Effector CD8-positive, alpha-beta T cell (primary cell): Measurements from ENCODE around the gene IBTK.
"Not testable (repeated sequence)": the region's sequence is repeated elsewhere in the genome, so short reads cannot be mapped to it uniquely, and the experiment has no call there.

Experiments used
- DNase-seq: peaks from one replicate; lab custom pipeline; 2025; lab: John Stamatoyannopoulos, UW

The IBTK gene

GRCh38 chr6:82246370-82246769, 1.2 kb downstream of the IBTK start:
- no peak for DNase-seq

GRCh38 chr6:82245376-82245775, 2.2 kb downstream of the IBTK start:
- DNase-seq = no peak

- no peak for DNase-seq
These were observed 3.7 kb downstream of the IBTK start for GRCh38 chr6:82243884-82244283.

GRCh38 chr6:82240186-82240585, 7.4 kb downstream of the IBTK start:
- DNase-seq = no peak

GRCh38 chr6:82239597-82239996, 7.9 kb downstream of the IBTK start:
- no peak for DNase-seq

- no peak for DNase-seq
These were observed 10.5 kb downstream of the IBTK start for GRCh38 chr6:82237013-82237412.

- no peak for DNase-seq
These were observed 19.8 kb downstream of the IBTK start for GRCh38 chr6:82227770-82228169.

GRCh38 chr6:82220167-82220566, 27.4 kb downstream of the IBTK start:
- DNase-seq = no peak

GRCh38 chr6:82217018-82217586, 30.4 kb downstream of the IBTK start:
- no peak for DNase-seq

GRCh38 chr6:82216549-82216948, 31.0 kb downstream of the IBTK start:
- no peak for DNase-seq

- DNase-seq = no peak
These were observed 36.2 kb downstream of the IBTK start for GRCh38 chr6:82211326-82211725.

GRCh38 chr6:82208913-82209312, 38.6 kb downstream of the IBTK start:
- DNase-seq = no peak

- no peak for DNase-seq
These were observed 41.6 kb downstream of the IBTK start for GRCh38 chr6:82205930-82206392.

GRCh38 chr6:82204020-82204419, 43.5 kb downstream of the IBTK start:
- no peak for DNase-seq

GRCh38 chr6:82197784-82198183, 49.8 kb downstream of the IBTK start:
- no peak for DNase-seq

GRCh38 chr6:82197245-82197644, 50.3 kb downstream of the IBTK start:
- not testable (repeated sequence) for DNase-seq

GRCh38 chr6:82196161-82196560, 51.4 kb downstream of the IBTK start:
- no peak for DNase-seq

- DNase-seq = no peak
These were observed 51.9 kb downstream of the IBTK start for GRCh38 chr6:82195619-82196018.

- no peak for DNase-seq
These were observed 61.5 kb downstream of the IBTK start for GRCh38 chr6:82185948-82186535.

GRCh38 chr6:82183642-82184282, 63.8 kb downstream of the IBTK start:
- DNase-seq = no peak

GRCh38 chr6:82182756-82183155, 64.8 kb downstream of the IBTK start:
- no peak for DNase-seq

GRCh38 chr6:82179415-82179814, 68.1 kb downstream of the IBTK start:
- DNase-seq = no peak

- no peak for DNase-seq
These were observed 68.8 kb downstream of the IBTK start for GRCh38 chr6:82178759-82179112.
